ENCODE results near the gene SZT2.

GRCh38 chr1:43388613-43389012, 1.1 kb upstream of the SZT2 start:
- TF ChIP-seq CTCF (IDR thresholded peaks at IDR 0.05; ENCODE audit: borderline replicate concordance, extremely low read depth, low read length, poor library complexity, severe bottlenecking) (no peak), EZH2 (IDR thresholded peaks at IDR 0.05; ENCODE audit: borderline replicate concordance, low read depth, low read length, severe bottlenecking) (no peak)
